ENCODE data around the gene OCA2. TPM values are rescaled to one million over a fixed set of nuclear protein-coding genes. Genes with fewer than 3 reads are reported as not detected.

Gene OCA2
- total RNA-seq, 2 donors from 2014 or later, result 0.10 to 0.82 TPM

DNA sequence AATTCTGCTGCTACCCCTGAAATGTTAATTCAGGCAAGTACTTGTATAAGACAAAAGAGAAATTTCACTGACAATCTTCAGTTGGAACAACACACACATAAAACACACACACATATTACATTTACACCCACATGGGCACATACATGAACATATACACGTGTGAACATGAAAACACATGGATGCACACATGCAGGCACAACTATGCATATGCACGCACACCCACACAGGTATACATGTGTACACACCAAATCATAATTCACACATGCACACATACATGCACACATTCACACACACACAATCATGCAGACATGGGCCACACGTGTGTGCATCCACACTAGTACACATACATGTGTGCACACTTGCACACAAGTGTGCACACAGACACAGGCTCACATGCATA is 277.8 kb downstream of the OCA2 start:
- Histone ChIP-seq H3K9me3 (no peaks in the 10 kb centered on the region), H3K4me3 (no peak overlapping the region), H3K4me1 (no peaks in the 10 kb centered on the region), H3K9ac (ENCODE audit: low read depth in 2 of 2, low read length in 2 of 2) (no peak overlapping the region), H3K27me3 (no peaks in the 10 kb centered on the region), H3K27ac (no peak overlapping the region), H3K36me3 (no peaks in the 10 kb centered on the region)
- no peak for DNase-seq
- intact Hi-C loops (cut with DNase I), result no loop called here
- TF ChIP-seq CTCF (IDR thresholded peaks at IDR 0.05), result no peak

DNA sequence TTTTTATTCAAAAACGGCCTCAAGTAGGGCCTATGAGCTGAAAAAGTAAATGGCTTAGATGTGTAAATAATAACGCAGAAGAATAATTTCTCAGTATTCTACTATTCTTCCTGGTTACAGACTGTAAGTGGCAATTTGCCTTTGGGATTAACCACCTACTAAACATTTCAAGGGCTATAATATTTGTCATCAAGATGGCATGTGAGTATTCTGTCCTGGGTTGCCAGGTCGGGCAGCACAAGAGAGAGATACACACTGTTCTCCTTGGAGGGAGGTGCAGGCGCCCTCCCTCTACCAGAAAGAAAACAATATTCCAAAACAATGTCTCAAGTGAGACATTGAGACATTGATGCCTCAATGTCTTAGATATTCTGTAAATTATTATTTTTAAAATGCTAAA is 278.4 kb downstream of the OCA2 start:
- Histone ChIP-seq H3K27ac (no peak overlapping the region), H3K4me1 (no peaks in the 10 kb centered on the region), H3K9ac (ENCODE audit: low read depth in 2 of 2, low read length in 2 of 2) (no peak overlapping the region), H3K36me3 (no peaks in the 10 kb centered on the region), H3K4me3 (no peak overlapping the region), H3K9me3 (no peaks in the 10 kb centered on the region), H3K27me3 (no peaks in the 10 kb centered on the region)
- intact Hi-C loops (cut with DNase I), result no loop called here
- no peak for DNase-seq
- TF ChIP-seq CTCF (IDR thresholded peaks at IDR 0.05), result no peak

GRCh38 chr15:27820232-27820631 is 278.9 kb downstream of the OCA2 start:
- TF ChIP-seq CTCF (IDR thresholded peaks at IDR 0.05), result no peak
- Histone ChIP-seq H3K9ac (ENCODE audit: low read depth in 2 of 2, low read length in 2 of 2) (no peak overlapping the region), H3K4me1 (no peaks in the 10 kb centered on the region), H3K9me3 (no peaks in the 10 kb centered on the region), H3K27ac (no peak overlapping the region), H3K27me3 (no peaks in the 10 kb centered on the region), H3K4me3 (no peak overlapping the region), H3K36me3 (no peaks in the 10 kb centered on the region)
- intact Hi-C loops (cut with DNase I), result no loop called here
- no peak for DNase-seq

DNA sequence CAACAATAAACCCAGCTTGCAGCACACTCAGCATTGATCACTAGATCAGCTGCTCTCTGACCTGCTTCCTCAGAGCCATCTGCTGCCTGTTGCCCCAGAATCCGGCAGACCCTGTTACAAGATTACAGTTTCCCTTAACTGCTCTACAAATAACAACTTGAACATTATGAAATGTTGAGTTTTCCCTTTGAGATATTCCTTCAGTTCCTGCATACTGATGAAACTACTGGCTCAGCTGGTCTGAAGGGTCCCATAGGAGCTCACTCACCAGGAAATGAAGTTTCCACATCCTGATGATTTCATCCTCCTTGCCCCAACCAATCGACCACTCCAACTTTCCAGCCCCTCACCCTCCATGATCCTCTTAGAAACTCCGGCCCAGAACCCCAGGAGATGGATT is 281.9 kb downstream of the OCA2 start:
- no peak for DNase-seq
- Histone ChIP-seq H3K4me3 (no peak overlapping the region), H3K36me3 (no peaks in the 10 kb centered on the region), H3K27me3 (no peaks in the 10 kb centered on the region), H3K4me1 (no peaks in the 10 kb centered on the region), H3K27ac (no peak overlapping the region), H3K9ac (ENCODE audit: low read depth in 2 of 2, low read length in 2 of 2) (no peak overlapping the region), H3K9me3 (no peaks in the 10 kb centered on the region)
- TF ChIP-seq CTCF (IDR thresholded peaks at IDR 0.05), result no peak
- intact Hi-C loops (cut with DNase I), result no loop called here

GRCh38 chr15:27816790-27817189 is 282.3 kb downstream of the OCA2 start:
- Histone ChIP-seq H3K27me3 (no peaks in the 10 kb centered on the region), H3K9me3 (no peaks in the 10 kb centered on the region), H3K36me3 (no peaks in the 10 kb centered on the region), H3K27ac (no peak overlapping the region), H3K4me1 (no peaks in the 10 kb centered on the region), H3K4me3 (no peak overlapping the region), H3K9ac (ENCODE audit: low read depth in 2 of 2, low read length in 2 of 2) (no peak overlapping the region)
- intact Hi-C loops (cut with DNase I), result no loop called here
- no peak for TF ChIP-seq CTCF (IDR thresholded peaks at IDR 0.05)
- DNase-seq, result no peak

DNA sequence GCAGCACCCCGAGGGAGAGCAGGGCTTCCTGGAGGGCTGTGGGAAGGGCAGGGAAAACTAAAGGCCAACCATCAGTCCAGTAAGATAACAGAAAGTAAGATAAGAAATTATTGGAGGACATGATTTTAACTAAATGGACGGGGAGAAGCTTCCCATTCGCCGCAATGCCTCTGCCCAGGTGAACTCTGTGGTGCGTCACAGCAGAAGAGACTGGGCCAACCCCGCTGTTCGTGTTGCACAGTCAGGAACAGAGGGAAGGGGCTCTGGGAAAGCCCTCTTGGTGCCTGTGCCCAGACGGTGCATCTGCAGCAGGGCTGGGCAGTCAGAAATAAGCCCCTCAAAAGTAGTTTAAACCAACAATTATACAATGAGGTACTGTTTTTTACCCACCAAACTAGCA is 284.1 kb downstream of the OCA2 start:
- no peak for TF ChIP-seq CTCF (IDR thresholded peaks at IDR 0.05)
- H3K9me3 ChIP-seq, result no peaks in the 10 kb centered on the region

More for the DNA sequence above, 284.1 kb downstream of the OCA2 start:
- H3K9ac ChIP-seq (ENCODE audit: low read depth in 2 of 2, low read length in 2 of 2), result no peak overlapping the region
- no peaks in the 10 kb centered on the region for H3K36me3 ChIP-seq
- intact Hi-C loops (cut with DNase I), result no loop called here
- no peak overlapping the region for H3K4me3 ChIP-seq
- H3K27me3 ChIP-seq, result no peaks in the 10 kb centered on the region
- no peaks in the 10 kb centered on the region for H3K4me1 ChIP-seq
- DNase-seq, result no peak
- H3K27ac ChIP-seq, result no peak overlapping the region

All from colonic mucosa (tissue), 4 donors.